Measurements from ENCODE around the gene EIF3CL. TPM values are rescaled to one million over a fixed set of nuclear protein-coding genes. Genes with fewer than 3 reads are reported as not detected.
"Not testable (repeated sequence)": the region's sequence is repeated elsewhere in the genome, so short reads cannot be mapped to it uniquely, and the experiment has no call there.

Gene EIF3CL
- 72.3 and 93.7 TPM in 2 replicates for total RNA-seq

- intact Hi-C loops (cut with micrococcal nuclease), result not testable (repeated sequence)
Observed at GRCh38 chr16:28403220-28404072, at the start of gene EIF3CL. TSS of gene EIF3CL (minus strand) at chr16:28403841. CDS start at chr16:28403618, 223 bp downstream.

- intact Hi-C loops (cut with micrococcal nuclease), result not testable (repeated sequence)
Observed at GRCh38 chr16:28447081-28447480, 43.4 kb upstream of the EIF3CL start.

- intact Hi-C loops (cut with micrococcal nuclease), result not testable (repeated sequence)
Observed at GRCh38 chr16:28446388-28446787, 42.7 kb upstream of the EIF3CL start.

- intact Hi-C loops (cut with micrococcal nuclease), result not testable (repeated sequence)
Observed at GRCh38 chr16:28443943-28444342, 40.3 kb upstream of the EIF3CL start.

GRCh38 chr16:28438899-28439298 is 35.3 kb upstream of the EIF3CL start:
- intact Hi-C loops (cut with micrococcal nuclease), result not testable (repeated sequence)

GRCh38 chr16:28435340-28435739 is 31.7 kb upstream of the EIF3CL start:
- intact Hi-C loops (cut with micrococcal nuclease), result not testable (repeated sequence)

- intact Hi-C loops (cut with micrococcal nuclease), result not testable (repeated sequence)
Observed at GRCh38 chr16:28426060-28426680, 22.5 kb upstream of the EIF3CL start.

- intact Hi-C loops (cut with micrococcal nuclease), result not testable (repeated sequence)
Observed at GRCh38 chr16:28421071-28421750, 17.6 kb upstream of the EIF3CL start.

GRCh38 chr16:28417033-28417432 is 13.4 kb upstream of the EIF3CL start:
- intact Hi-C loops (cut with micrococcal nuclease), result not testable (repeated sequence)

GRCh38 chr16:28414530-28414929 is 10.9 kb upstream of the EIF3CL start:
- intact Hi-C loops (cut with micrococcal nuclease), result not testable (repeated sequence)

GRCh38 chr16:28413585-28413984 is 9.9 kb upstream of the EIF3CL start:
- intact Hi-C loops (cut with micrococcal nuclease), result not testable (repeated sequence)

GRCh38 chr16:28392054-28392453 is 11.6 kb downstream of the EIF3CL start:
- intact Hi-C loops (cut with micrococcal nuclease), result not testable (repeated sequence)

- intact Hi-C loops (cut with micrococcal nuclease), result not testable (repeated sequence)
Observed at GRCh38 chr16:28382177-28382867, 21.3 kb downstream of the EIF3CL start.

- intact Hi-C loops (cut with micrococcal nuclease), result not testable (repeated sequence)
Observed at GRCh38 chr16:28377822-28378221, 25.8 kb downstream of the EIF3CL start.

GRCh38 chr16:28377108-28377625 is 26.5 kb downstream of the EIF3CL start:
- intact Hi-C loops (cut with micrococcal nuclease), result not testable (repeated sequence)

GRCh38 chr16:28375115-28375514 is 28.5 kb downstream of the EIF3CL start:
- intact Hi-C loops (cut with micrococcal nuclease), result not testable (repeated sequence)

GRCh38 chr16:28374281-28374680 is 29.4 kb downstream of the EIF3CL start:
- intact Hi-C loops (cut with micrococcal nuclease), result not testable (repeated sequence)

GRCh38 chr16:28367926-28368325 is 35.7 kb downstream of the EIF3CL start:
- intact Hi-C loops (cut with micrococcal nuclease), result not testable (repeated sequence)

- intact Hi-C loops (cut with micrococcal nuclease), result not testable (repeated sequence)
Observed at GRCh38 chr16:28364268-28365173, 39.1 kb downstream of the EIF3CL start.

GRCh38 chr16:28363408-28363807 is 40.2 kb downstream of the EIF3CL start, which contains the start of gene NPIPB6:
TSS of gene NPIPB6 (minus strand) at chr16:28363508. CDS start at chr16:28362822, 686 bp downstream.
- intact Hi-C loops (cut with micrococcal nuclease), result not testable (repeated sequence)

Data from T-helper 1 cell treated with Interleukin-12 subunit alpha and Interleukin-12 subunit beta and Interleukin-4 antibody, amounts not matched to agents 30 ng/mL and 1 ng/mL, for 36 hours (primary cell).